IPS DF 6.9 (cell line): Measurements from ENCODE around the gene MAML2.

ENCODE experiments used
- DNase-seq: peaks from one replicate; pipeline ENCODE4 v3.0.0-alpha.2; 2013; ENCODE audit warnings: low read depth, low spot score
- H3K27ac ChIP-seq: one replicate; pipeline ENCODE4 v1.5.1; 2013; ENCODE audit warnings: low read length, control low read depth
- H3K27me3 ChIP-seq: 2 replicates; pipeline ENCODE4 v1.6.1; 2013; ENCODE audit warnings: mild to moderate bottlenecking, low read length; ENCODE audit not compliant: control insufficient read depth, insufficient read depth
- H3K36me3 ChIP-seq: 2 replicates; pipeline ENCODE4 v1.6.1; 2013; ENCODE audit warnings: low read length; ENCODE audit not compliant: control insufficient read depth, insufficient read depth
- H3K4me1 ChIP-seq: 2 replicates; pipeline ENCODE4 v1.6.1; 2013; ENCODE audit warnings: low read length; ENCODE audit not compliant: control insufficient read depth, insufficient read depth
- H3K4me3 ChIP-seq: 2 replicates; pipeline ENCODE4 v1.5.1; 2013; ENCODE audit warnings: mild to moderate bottlenecking, low read length
- H3K9me3 ChIP-seq: 2 replicates; pipeline ENCODE4 v1.6.1; 2013; ENCODE audit warnings: low read length, inconsistent platforms; ENCODE audit not compliant: control insufficient read depth, insufficient read depth
- WGBS: extraction: QIAGEN DNeasy Blood & Tissue Kit; methylation state at CpG from one replicate; pipeline ENCODE4 v1.1.7; 2013; ENCODE audit warnings: mixed read lengths, missing lambda C conversion rate; ENCODE audit not compliant: insufficient read length, insufficient coverage; 5-methylcytosine and 5-hydroxymethylcytosine counted together

Gene MAML2

DNA sequence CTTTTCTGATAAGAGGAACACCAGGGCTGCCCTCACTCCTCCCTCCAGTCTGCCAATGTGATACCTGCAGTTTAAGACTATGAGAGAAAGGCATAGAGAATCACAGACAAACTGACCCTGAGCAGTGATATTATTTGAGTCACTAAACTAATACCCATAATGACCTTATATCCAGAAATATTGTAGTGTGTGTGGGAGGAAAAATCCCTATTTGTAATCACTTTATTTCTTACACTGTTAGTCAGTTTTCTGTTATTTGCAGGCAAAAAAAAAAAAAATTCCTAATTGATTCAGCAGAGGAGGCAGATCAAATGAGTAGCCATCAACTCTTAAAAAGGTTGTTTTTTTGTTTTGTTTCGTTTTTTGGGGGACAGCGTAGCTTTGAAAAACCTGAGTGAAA, 82.5 kb downstream of the MAML2 start:
- Histone ChIP-seq H3K36me3 (no peaks in the 10 kb centered on the region), H3K27ac (no peak overlapping the region), H3K9me3 (no peaks in the 10 kb centered on the region), H3K27me3 (no peaks in the 10 kb centered on the region), H3K4me1 (no peaks in the 10 kb centered on the region), H3K4me3 (no peak overlapping the region)
- no CpG with 5 or more reads among the region's 2 CpGs for WGBS
- no peak for DNase-seq

DNA sequence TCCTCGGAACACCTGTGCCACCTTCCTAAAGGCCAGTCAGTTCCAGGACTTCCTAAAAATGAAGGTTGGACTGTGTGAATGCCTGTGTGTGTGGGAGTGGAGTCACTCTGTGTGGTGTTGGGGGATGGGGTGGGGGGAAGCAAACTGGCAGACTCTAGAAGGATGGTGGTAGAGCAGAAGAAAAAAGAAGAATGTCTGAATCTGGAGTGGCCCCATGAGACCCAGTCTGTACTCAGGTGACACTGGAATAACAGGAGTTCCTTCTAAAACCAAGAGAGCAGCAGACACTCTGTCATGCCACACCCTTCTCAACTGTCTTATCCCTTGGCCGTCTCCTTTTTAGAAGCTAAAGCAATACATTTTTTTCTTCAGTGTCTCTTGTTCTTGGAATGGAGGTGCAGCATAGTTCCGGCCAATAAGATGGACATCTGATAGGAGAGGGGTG, 82.9 kb downstream of the MAML2 start:
- Histone ChIP-seq H3K4me1 (no peaks in the 10 kb centered on the region), H3K4me3 (no peak overlapping the region), H3K27me3 (no peaks in the 10 kb centered on the region), H3K9me3 (no peaks in the 10 kb centered on the region), H3K36me3 (no peaks in the 10 kb centered on the region), H3K27ac (no peak overlapping the region)
- no peak for DNase-seq
- WGBS, result no CpG with 5 or more reads among the region's 3 CpGs

DNA sequence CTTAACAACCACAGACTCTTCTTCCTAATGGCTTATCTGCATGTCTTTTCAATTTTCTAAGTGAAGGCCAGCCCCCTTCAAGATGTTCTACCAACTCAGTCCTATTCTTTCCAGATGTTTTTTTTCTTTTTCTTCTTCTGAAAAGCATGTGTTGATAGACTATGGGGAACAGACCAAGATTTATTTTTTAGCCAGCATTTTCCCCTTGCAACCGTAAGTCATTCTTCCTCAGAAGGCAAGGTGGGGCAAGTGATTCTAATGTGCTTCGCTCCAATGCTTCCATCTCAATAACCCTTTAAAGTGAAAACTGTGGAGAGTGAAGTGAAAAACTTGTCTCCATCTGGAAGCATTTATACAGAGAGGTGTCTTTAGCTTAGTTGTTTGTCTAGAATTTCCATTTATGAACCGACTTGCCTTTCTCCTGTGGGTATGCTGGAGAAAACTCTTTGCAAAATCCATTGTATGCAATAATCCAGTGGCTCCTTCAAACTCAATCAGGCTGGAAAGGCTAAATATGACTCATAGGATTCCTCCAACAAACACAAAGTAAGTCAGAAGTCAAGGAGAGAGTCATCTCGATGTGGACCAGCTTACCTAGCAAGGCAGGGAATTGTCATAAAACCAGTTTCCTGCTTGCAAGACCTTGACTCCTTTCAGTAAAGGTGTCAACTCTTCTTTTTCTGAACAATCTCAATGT, 83.7 kb downstream of the MAML2 start:
- H3K27ac ChIP-seq, result no peak overlapping the region
- no peak for DNase-seq

DNA sequence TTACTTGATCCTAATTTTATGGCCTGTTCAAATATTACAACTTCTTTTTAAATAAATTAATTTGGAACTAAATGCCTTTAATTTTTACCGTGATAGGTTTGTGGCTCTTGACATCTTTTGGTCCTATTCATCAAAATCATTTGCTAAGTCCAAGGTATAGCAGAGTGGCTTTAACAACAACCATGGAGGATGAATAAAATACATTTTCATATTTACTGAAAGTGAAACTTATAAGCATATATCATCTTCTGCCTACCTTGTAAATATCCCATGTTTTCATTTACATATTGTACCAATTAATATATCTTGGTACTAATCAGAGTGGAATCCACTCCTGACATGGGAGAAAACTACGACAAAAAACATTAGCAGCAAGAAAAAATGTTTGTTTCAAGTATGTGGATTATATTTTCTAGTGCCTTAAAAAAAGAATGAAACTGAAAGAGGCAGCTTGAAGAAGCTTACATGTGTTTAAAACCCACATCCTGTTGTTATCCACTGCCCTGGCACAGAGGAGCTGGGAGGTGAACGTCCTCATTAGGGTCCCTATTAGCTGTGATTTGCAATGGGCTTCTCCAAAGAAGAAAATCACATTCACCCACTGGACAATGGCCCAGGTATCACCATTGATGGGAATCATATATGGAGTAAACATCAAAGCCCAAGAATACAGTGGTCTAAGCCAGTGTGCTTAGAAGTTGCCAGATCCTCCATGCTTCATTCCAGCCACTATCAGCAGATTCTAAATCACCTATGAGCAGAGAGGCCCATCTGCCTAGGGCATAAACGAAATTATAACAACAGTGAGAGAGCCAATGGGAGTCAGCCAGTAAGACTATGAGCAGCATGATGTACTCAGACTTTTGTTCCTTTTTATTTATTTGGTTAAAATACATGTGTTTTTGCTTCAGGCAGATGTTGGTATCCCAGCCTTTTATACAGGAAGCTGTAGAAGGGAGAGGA, 84.7 kb downstream of the MAML2 start:
- no peak for DNase-seq
- WGBS, result no CpG with 5 or more reads among the region's 4 CpGs
- no peaks in the 10 kb centered on the region for H3K36me3 ChIP-seq
- no peak overlapping the region for H3K27ac ChIP-seq
- H3K9me3 ChIP-seq, result no peaks in the 10 kb centered on the region
- H3K4me1 ChIP-seq, result no peaks in the 10 kb centered on the region
- H3K4me3 ChIP-seq, result no peak overlapping the region
- no peaks in the 10 kb centered on the region for H3K27me3 ChIP-seq

More for the DNA sequence above, 83.7 kb downstream of the MAML2 start:
- Histone ChIP-seq H3K4me3 (no peak overlapping the region), H3K36me3 (no peaks in the 10 kb centered on the region), H3K4me1 (no peaks in the 10 kb centered on the region), H3K9me3 (no peaks in the 10 kb centered on the region), H3K27me3 (no peaks in the 10 kb centered on the region)
- WGBS, result no CpG with 5 or more reads among the region's 4 CpGs

DNA sequence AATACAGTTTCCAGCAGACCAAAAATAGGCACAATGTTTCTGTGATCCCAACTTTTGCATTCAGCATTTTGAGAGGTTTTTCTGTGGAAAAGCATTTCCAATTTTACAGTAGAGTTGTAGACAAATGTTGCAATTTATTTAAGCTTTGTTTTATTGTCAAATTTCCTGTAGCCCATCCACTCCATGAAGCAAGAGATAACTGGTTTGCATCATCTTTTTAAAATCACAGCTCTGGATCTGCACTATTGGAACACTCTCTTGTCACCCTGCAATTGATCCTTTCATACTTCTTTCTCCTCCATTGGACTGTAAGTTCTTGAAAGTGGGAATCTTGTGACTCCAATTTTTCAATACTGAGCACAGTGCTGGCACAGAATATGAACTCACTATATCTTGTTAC, 86.0 kb downstream of the MAML2 start:
- H3K4me3 ChIP-seq, result no peak overlapping the region
- no peak overlapping the region for H3K27ac ChIP-seq

DNA sequence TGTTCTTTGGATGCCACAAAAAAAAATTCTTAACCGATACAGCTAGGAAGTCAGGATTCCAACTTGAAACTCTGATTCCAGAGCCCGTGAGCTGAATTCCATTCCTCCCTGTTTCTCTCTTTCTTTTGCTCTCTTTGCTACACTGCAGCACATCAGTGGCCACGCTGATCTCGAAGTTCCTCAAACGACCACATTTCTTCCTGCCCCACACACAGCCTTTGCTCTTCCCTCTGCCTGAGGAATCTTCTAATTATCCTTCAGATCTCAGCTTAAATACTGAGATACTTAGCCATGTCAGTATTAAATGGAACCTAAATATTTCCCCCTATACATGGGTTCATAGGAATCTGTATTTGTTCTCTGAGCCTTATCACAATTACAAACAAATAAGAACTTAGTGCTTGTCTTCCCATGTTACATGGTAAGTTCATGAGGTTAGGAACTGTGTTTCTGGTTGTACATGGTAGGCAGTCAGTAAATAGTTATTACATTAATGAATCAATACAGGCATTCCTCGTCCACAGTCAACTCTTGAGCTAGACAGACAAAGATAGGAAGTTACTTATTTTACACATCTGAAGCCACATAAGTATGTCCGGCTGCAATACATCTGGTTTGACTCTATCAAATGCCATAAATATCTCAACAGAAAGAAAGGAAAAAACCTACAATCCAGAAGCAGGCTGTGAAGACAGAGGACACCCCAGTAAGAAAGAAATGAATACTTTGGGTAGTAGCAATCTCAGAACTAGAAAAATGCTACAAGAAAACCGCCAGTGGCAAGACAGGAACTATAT, 86.6 kb downstream of the MAML2 start:
- no CpG with 5 or more reads among the region's 8 CpGs for WGBS
- Histone ChIP-seq H3K27ac (no peak overlapping the region), H3K9me3 (no peaks in the 10 kb centered on the region), H3K4me3 (no peak overlapping the region), H3K36me3 (no peaks in the 10 kb centered on the region), H3K4me1 (no peaks in the 10 kb centered on the region), H3K27me3 (no peaks in the 10 kb centered on the region)
- no peak for DNase-seq

More for the DNA sequence above, 86.0 kb downstream of the MAML2 start:
- H3K4me1 ChIP-seq, result no peaks in the 10 kb centered on the region
- H3K27me3 ChIP-seq, result no peaks in the 10 kb centered on the region
- H3K36me3 ChIP-seq, result no peaks in the 10 kb centered on the region
- no peak for DNase-seq
- H3K9me3 ChIP-seq, result no peaks in the 10 kb centered on the region

DNA sequence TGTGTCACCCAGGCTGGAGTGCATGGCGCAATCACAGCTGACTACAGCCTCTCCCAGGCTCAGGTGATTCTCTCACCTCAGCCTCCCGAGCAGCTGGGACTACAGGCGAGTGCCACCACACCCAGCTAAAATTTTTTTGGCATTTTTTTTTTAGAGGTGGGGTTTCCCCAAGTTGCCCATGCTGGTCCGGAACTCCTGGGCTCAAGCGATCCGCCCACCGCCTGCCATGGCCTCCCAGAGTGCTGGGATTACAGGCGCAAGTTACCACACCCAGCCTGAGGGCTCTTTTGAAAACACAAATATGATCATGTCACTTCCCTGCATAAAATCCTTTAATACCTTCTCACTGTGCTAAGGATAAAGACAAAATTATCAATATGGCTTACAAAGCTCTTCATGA, 88.1 kb downstream of the MAML2 start:
- no peaks in the 10 kb centered on the region for H3K36me3 ChIP-seq
- WGBS, result no CpG with 5 or more reads among the region's 8 CpGs
- H3K4me3 ChIP-seq, result no peak overlapping the region
- H3K27ac ChIP-seq, result no peak overlapping the region
- no peaks in the 10 kb centered on the region for H3K9me3 ChIP-seq
- no peak for DNase-seq
- H3K27me3 ChIP-seq, result no peaks in the 10 kb centered on the region
- H3K4me1 ChIP-seq, result no peaks in the 10 kb centered on the region

DNA sequence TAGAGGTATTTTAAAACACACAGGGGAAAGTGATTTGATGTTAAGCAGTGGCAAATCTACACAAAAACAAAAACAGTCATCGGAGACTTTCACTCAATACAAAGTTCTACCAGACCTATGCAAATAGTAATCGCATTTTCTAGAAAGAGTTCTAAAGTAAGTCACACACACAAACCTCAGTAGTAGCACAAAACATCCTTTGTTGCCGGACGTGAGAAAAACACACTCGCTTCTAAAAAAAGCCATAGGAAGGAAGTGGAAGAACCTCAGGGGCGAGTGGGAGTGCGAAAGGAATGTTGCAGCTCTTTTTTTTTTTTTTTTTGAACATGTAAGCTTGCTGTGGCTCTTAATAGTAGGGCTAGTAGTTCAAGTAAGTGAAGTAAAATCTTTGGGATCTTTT, 88.9 kb downstream of the MAML2 start:
- WGBS, result no CpG with 5 or more reads among the region's 7 CpGs
- no peak overlapping the region for H3K27ac ChIP-seq
- no peaks in the 10 kb centered on the region for H3K4me1 ChIP-seq
- no peak overlapping the region for H3K4me3 ChIP-seq
- H3K9me3 ChIP-seq, result no peaks in the 10 kb centered on the region
- no peaks in the 10 kb centered on the region for H3K36me3 ChIP-seq
- no peaks in the 10 kb centered on the region for H3K27me3 ChIP-seq
- DNase-seq, result no peak

DNA sequence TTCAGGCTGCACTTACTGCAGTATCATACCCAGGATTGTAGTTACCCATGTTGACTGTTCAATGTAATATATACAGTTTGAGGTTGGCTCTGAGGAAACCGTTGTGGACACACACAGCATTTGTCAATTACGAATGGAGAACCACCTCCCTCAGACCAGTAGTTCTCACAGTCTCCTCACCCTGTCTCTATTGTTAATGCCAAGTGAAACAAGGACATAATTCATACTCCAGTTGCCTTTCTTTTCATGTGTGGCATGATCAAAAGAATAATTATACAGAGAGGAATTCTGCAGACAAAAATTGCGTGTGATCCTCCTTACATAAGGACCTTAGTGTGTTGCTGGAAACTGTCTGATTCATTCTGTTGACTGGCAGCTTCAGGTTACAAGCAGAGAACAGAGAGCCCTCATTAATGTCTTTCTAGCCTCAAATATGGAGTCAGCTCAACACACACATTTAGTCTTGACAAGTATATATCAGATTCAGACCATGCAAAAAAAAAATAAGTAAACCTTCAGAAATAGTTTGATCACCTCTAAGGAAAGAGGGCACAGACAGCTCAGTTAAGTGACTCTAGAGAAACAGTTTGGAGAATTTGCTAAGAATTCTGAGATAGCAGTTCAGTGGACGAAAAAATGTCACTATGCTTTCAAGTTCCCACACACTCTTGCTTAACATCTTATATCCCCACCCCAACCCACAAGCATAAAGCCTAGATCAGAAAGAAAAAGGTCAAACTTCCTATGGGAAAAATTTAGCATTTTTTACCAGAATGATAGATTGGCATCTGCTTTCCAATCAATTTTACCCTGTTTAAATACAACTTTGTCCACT, 96.1 kb downstream of the MAML2 start:
- WGBS, result no CpG with 5 or more reads among the region's 4 CpGs
- Histone ChIP-seq H3K9me3 (no peaks in the 10 kb centered on the region), H3K27me3 (no peaks in the 10 kb centered on the region), H3K4me3 (no peak overlapping the region), H3K27ac (no peak overlapping the region), H3K4me1 (no peaks in the 10 kb centered on the region), H3K36me3 (no peaks in the 10 kb centered on the region)
- DNase-seq, result no peak
